Esophagus muscularis mucosa (tissue), 3 donors: ENCODE results near the gene CCDC6.

Experiments
- CTCF ChIP-seq, 3 experiments: fragments of 200-600 bp in 2 of 3; fragments of 450-650 bp in 1 of 3; sonication (generic) in 2 of 3; IDR thresholded peaks; one replicate each; pipeline ENCODE4 v1.5.1; 2017 to 2019; ENCODE audit warnings: antibody characterized with exemption in 3 of 3, mild to moderate bottlenecking in 2 of 3, moderate library complexity in 1 of 3
- POLR2A ChIP-seq: fragments of 450-650 bp; IDR thresholded peaks from one replicate; pipeline ENCODE4 v1.6.1; 2017; ENCODE audit warnings: antibody characterized with exemption, moderate library complexity, mild to moderate bottlenecking, low read depth

DNA sequence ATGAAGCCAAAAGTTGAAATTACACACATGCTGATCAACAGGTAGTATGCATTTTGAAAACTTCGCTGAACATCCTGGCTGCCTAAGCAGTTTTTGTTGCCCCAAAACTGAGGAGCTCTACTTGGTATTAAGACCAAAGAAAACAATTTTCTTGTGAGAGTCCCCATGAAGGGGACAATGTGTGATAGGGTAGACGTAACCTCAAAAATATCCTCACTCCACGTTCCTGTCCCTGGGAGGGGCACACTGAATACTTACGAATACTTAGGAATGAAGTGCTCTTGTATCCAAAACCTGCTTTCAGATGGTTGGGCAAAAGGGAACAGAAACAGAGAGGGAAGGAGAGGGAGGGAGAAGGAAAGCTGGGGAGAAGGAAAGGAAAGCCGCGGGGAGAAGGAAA, 24.7 kb downstream of the CCDC6 start:
- TF ChIP-seq CTCF (IDR thresholded peaks at IDR 0.05) (no peak), POLR2A (no peak)
